Measurements from ENCODE around the gene AMPD3.

AMPD3 gene

GRCh38 chr11:10550503-10551289, 95.6 kb downstream of the AMPD3 start:
- Histone ChIP-seq H3K4me1 (ENCODE audit: low read depth, poor library complexity, severe bottlenecking) (no peaks in the 10 kb centered on the region), H3K79me2 (ENCODE audit: insufficient read depth, low read depth) (no peaks in the 10 kb centered on the region), H3K27ac (no peak overlapping the region), H2AFZ (ENCODE audit: low read depth) (no peak overlapping the region), H3K36me3 (ENCODE audit: insufficient read depth) (no peaks in the 10 kb centered on the region), H3K4me2 (no peak overlapping the region), H3K9ac (no peak overlapping the region), H3K27me3 (ENCODE audit: insufficient read depth, low read depth) (no peaks in the 10 kb centered on the region), H4K20me1 (ENCODE audit: insufficient read depth) (no peaks in the 10 kb centered on the region), H3K4me3 (IDR thresholded peaks at IDR 0.05; ENCODE audit: insufficient read depth, low read depth, low read length) (no peak overlapping the region)
- TF ChIP-seq, protein P1, sequence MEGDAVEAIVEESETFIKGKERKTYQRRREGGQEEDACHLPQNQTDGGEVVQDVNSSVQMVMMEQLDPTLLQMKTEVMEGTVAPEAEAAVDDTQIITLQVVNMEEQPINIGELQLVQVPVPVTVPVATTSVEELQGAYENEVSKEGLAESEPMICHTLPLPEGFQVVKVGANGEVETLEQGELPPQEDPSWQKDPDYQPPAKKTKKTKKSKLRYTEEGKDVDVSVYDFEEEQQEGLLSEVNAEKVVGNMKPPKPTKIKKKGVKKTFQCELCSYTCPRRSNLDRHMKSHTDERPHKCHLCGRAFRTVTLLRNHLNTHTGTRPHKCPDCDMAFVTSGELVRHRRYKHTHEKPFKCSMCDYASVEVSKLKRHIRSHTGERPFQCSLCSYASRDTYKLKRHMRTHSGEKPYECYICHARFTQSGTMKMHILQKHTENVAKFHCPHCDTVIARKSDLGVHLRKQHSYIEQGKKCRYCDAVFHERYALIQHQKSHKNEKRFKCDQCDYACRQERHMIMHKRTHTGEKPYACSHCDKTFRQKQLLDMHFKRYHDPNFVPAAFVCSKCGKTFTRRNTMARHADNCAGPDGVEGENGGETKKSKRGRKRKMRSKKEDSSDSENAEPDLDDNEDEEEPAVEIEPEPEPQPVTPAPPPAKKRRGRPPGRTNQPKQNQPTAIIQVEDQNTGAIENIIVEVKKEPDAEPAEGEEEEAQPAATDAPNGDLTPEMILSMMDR (conservative IDR thresholded peaks at IDR 0.05; ENCODE audit: low read depth, low read length), result no peak

- Histone ChIP-seq H3K4me1 (ENCODE audit: low read depth, poor library complexity, severe bottlenecking) (no peaks in the 10 kb centered on the region), H3K36me3 (ENCODE audit: insufficient read depth) (no peaks in the 10 kb centered on the region), H2AFZ (ENCODE audit: low read depth) (no peak overlapping the region), H3K27me3 (ENCODE audit: insufficient read depth, low read depth) (no peaks in the 10 kb centered on the region), H4K20me1 (ENCODE audit: insufficient read depth) (no peaks in the 10 kb centered on the region), H3K27ac (no peak overlapping the region), H3K9ac (no peak overlapping the region), H3K4me2 (no peak overlapping the region), H3K4me3 (IDR thresholded peaks at IDR 0.05; ENCODE audit: insufficient read depth, low read depth, low read length) (no peak overlapping the region), H3K79me2 (ENCODE audit: insufficient read depth, low read depth) (no peaks in the 10 kb centered on the region)
- TF ChIP-seq, protein P1 (conservative IDR thresholded peaks at IDR 0.05; ENCODE audit: low read depth, low read length), result no peak
These were observed 96.2 kb downstream of the AMPD3 start for GRCh38 chr11:10551290-10551592.

DNA sequence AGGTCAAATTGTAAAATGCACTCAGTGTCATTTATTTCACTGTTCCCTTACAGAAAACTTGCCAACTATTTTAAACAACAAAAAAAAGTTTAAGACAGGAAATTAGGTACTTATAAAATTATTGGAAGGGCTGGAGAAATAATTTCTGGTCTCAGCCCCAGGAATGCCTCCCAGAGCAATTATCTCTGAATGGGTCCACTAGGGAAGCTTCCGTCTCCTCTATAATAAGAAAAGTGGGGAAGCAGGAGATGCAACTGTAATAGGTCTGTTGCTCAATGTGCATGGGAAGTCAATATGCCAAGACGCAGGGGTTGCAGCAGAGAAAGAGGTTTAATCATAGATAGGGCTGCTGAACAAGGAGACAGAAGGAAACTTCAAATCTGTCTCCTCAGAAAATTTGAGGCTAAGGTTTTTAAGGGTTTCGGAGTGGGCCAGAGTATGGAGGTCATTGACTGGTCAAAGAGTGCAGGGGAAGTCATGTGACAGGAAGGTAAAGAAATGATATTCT, 96.8 kb downstream of the AMPD3 start:
- no peaks in the 10 kb centered on the region for H3K27me3 ChIP-seq (ENCODE audit: insufficient read depth, low read depth)
- H3K4me2 ChIP-seq, result no peak overlapping the region
- H3K79me2 ChIP-seq (ENCODE audit: insufficient read depth, low read depth), result no peaks in the 10 kb centered on the region
- TF ChIP-seq, protein P1 (conservative IDR thresholded peaks at IDR 0.05; ENCODE audit: low read depth, low read length), result no peak
- H3K27ac ChIP-seq, result no peak overlapping the region
- no peak overlapping the region for H3K9ac ChIP-seq
- no peak overlapping the region for H3K4me3 ChIP-seq (IDR thresholded peaks at IDR 0.05; ENCODE audit: insufficient read depth, low read depth, low read length)
- no peak overlapping the region for H2AFZ ChIP-seq (ENCODE audit: low read depth)
- H4K20me1 ChIP-seq (ENCODE audit: insufficient read depth), result no peaks in the 10 kb centered on the region
- no peaks in the 10 kb centered on the region for H3K36me3 ChIP-seq (ENCODE audit: insufficient read depth)
- no peaks in the 10 kb centered on the region for H3K4me1 ChIP-seq (ENCODE audit: low read depth, poor library complexity, severe bottlenecking)

- Histone ChIP-seq H3K4me3 (IDR thresholded peaks at IDR 0.05; ENCODE audit: insufficient read depth, low read depth, low read length) (no peak overlapping the region), H3K4me1 (ENCODE audit: low read depth, poor library complexity, severe bottlenecking) (no peaks in the 10 kb centered on the region), H2AFZ (ENCODE audit: low read depth) (no peak overlapping the region), H3K27me3 (ENCODE audit: insufficient read depth, low read depth) (no peaks in the 10 kb centered on the region), H4K20me1 (ENCODE audit: insufficient read depth) (no peaks in the 10 kb centered on the region), H3K9ac (no peak overlapping the region), H3K79me2 (ENCODE audit: insufficient read depth, low read depth) (no peaks in the 10 kb centered on the region), H3K36me3 (ENCODE audit: insufficient read depth) (no peaks in the 10 kb centered on the region), H3K27ac (no peak overlapping the region), H3K4me2 (no peak overlapping the region)
- TF ChIP-seq, protein P1 (conservative IDR thresholded peaks at IDR 0.05; ENCODE audit: low read depth, low read length), result no peak
These were observed 101.5 kb downstream of the AMPD3 start for GRCh38 chr11:10556590-10556989.
